SK-N-SH treated with all-trans-retinoic acid at 6 μM for 48 hours (cell line): ENCODE data around the gene SBSN.

Experiments used
- ATAC-seq: fragments of 200-7000 bp; cut with Tn5 transposase; 3 replicates; pipeline ENCODE4 v1.9.1; 2020; ENCODE audit warnings: mild to moderate bottlenecking, moderate library complexity
- ARNTL ChIP-seq: fragments of 450-650 bp; formaldehyde crosslinking; IDR thresholded peaks from 2 replicates; pipeline ENCODE4 v1.5.0; 2020; ENCODE audit warnings: low read depth, mild to moderate bottlenecking, moderate library complexity, borderline replicate concordance
- BACH2 ChIP-seq: fragments of 250-450 bp; sonication (Bioruptor Pico); IDR thresholded peaks from 2 replicates; pipeline ENCODE4 v1.9.0; 2021; ENCODE audit warnings: mild to moderate bottlenecking, borderline replicate concordance
- CREB5 ChIP-seq: fragments of 250-450 bp; sonication (Bioruptor Pico); IDR thresholded peaks from 2 replicates; pipeline ENCODE4 v1.5.1; 2020; ENCODE audit warnings: low read depth, mild to moderate bottlenecking, moderate library complexity
- CSDC2 ChIP-seq: fragments of 250-450 bp; sonication (Bioruptor Pico); IDR thresholded peaks from 2 replicates; pipeline ENCODE4 v1.5.0; 2020; ENCODE audit warnings: mild to moderate bottlenecking, moderate library complexity
- CSRNP3 ChIP-seq: fragments of 250-450 bp; sonication (Bioruptor Pico); IDR thresholded peaks from 2 replicates; pipeline ENCODE4 v1.5.1; 2021; ENCODE audit warnings: mild to moderate bottlenecking, moderate library complexity
- ESRRG ChIP-seq: fragments of 250-450 bp; sonication (Bioruptor Pico); IDR thresholded peaks from 2 replicates; pipeline ENCODE4 v1.6.1; 2021; ENCODE audit warnings: mild to moderate bottlenecking
- ISL1 ChIP-seq: fragments of 250-450 bp; sonication (Bioruptor Pico); IDR thresholded peaks from 2 replicates; pipeline ENCODE4 v2.1.2; 2022; ENCODE audit warnings: mild to moderate bottlenecking, moderate library complexity
- OSR1 ChIP-seq: fragments of 250-450 bp; sonication (Bioruptor Pico); IDR thresholded peaks from 2 replicates; pipeline ENCODE4 v1.8.0; 2022; ENCODE audit warnings: moderate library complexity, mild to moderate bottlenecking, inconsistent platforms
- PATZ1 ChIP-seq: fragments of 250-450 bp; sonication (Bioruptor Pico); IDR thresholded peaks from 2 replicates; pipeline ENCODE4 v1.8.0; 2020; ENCODE audit warnings: mild to moderate bottlenecking, moderate library complexity, borderline replicate concordance
- POU6F1 ChIP-seq: fragments of 250-450 bp; sonication (Bioruptor Pico); IDR thresholded peaks from 2 replicates; pipeline ENCODE4 v1.8.0; 2021; ENCODE audit warnings: low read depth, mild to moderate bottlenecking, moderate library complexity, borderline replicate concordance
- PPARA ChIP-seq: fragments of 250-450 bp; sonication (Bioruptor Pico); IDR thresholded peaks from 2 replicates; pipeline ENCODE4 v1.5.0; 2020; ENCODE audit warnings: mild to moderate bottlenecking, borderline replicate concordance
- RARB ChIP-seq: fragments of 250-450 bp; sonication (Bioruptor Pico); IDR thresholded peaks from 2 replicates; pipeline ENCODE4 v1.8.0; 2021; ENCODE audit warnings: mild to moderate bottlenecking, moderate library complexity
- SNAI2 ChIP-seq: fragments of 250-450 bp; sonication (Bioruptor Pico); IDR thresholded peaks from 2 replicates; pipeline ENCODE4 v1.5.0; 2020; ENCODE audit warnings: mild to moderate bottlenecking, moderate library complexity
- TCF4 ChIP-seq: fragments of 250-450 bp; sonication (Bioruptor Pico); IDR thresholded peaks from 2 replicates; pipeline ENCODE4 v1.8.0; 2021; ENCODE audit warnings: mild to moderate bottlenecking, moderate library complexity, borderline replicate concordance
- TSHZ2 ChIP-seq: fragments of 250-450 bp; sonication (Bioruptor Pico); IDR thresholded peaks from 2 replicates; pipeline ENCODE4 v1.5.0; 2020; ENCODE audit warnings: mild to moderate bottlenecking, moderate library complexity
- ZC3H10 ChIP-seq: fragments of 250-450 bp; sonication (Bioruptor Pico); IDR thresholded peaks from 2 replicates; pipeline ENCODE4 v1.5.1; 2021; ENCODE audit warnings: mild to moderate bottlenecking, moderate library complexity
- ZFP3 ChIP-seq: fragments of 250-450 bp; sonication (Bioruptor Pico); IDR thresholded peaks from 2 replicates; pipeline ENCODE4 v1.5.0; 2020; ENCODE audit warnings: mild to moderate bottlenecking, moderate library complexity
- ZFP30 ChIP-seq: fragments of 450-650 bp; formaldehyde crosslinking; IDR thresholded peaks from 2 replicates; pipeline ENCODE4 v1.5.0; 2022; ENCODE audit warnings: mild to moderate bottlenecking, moderate library complexity
- ZNF565 ChIP-seq: fragments of 450-650 bp; formaldehyde crosslinking; conservative IDR thresholded peaks from 2 replicates; pipeline ENCODE4 v1.5.0; 2020; ENCODE audit warnings: low read depth, mild to moderate bottlenecking, moderate library complexity
- ZNF70 ChIP-seq: fragments of 450-650 bp; formaldehyde crosslinking; IDR thresholded peaks from 2 replicates; pipeline ENCODE4 v1.5.0; 2020; ENCODE audit warnings: mild to moderate bottlenecking, moderate library complexity
- ZNF8 ChIP-seq: fragments of 450-650 bp; formaldehyde crosslinking; IDR thresholded peaks from 2 replicates; pipeline ENCODE4 v1.5.0; 2020; ENCODE audit warnings: mild to moderate bottlenecking, moderate library complexity

Gene SBSN

GRCh38 chr19:35517342-35517741 lies 10.8 kb downstream of the SBSN start:
- no peak for TF ChIP-seq PPARA (CRISPR knock-in tag)
- no peak for TF ChIP-seq RARB
- no peak for TF ChIP-seq ZNF70 (CRISPR knock-in tag)
- no peak for TF ChIP-seq ZFP30
- TF ChIP-seq ARNTL (CRISPR knock-in tag): no peak
- TF ChIP-seq ZNF8 (CRISPR knock-in tag): no peak
- TF ChIP-seq ESRRG (CRISPR knock-in tag): no peak
- no peak for TF ChIP-seq BACH2 (CRISPR knock-in tag)
- no peak for TF ChIP-seq POU6F1 (CRISPR knock-in tag)
- no peak for TF ChIP-seq SNAI2 (CRISPR knock-in tag)
- no peak for TF ChIP-seq OSR1 (CRISPR knock-in tag)
- TF ChIP-seq CSRNP3 (CRISPR knock-in tag): no peak
- no peak for TF ChIP-seq ZNF565 (CRISPR knock-in tag)
- ATAC-seq: no peak

- no peak for ATAC-seq
- no peak for TF ChIP-seq ZNF565 (CRISPR knock-in tag)
- TF ChIP-seq ZNF8 (CRISPR knock-in tag): no peak
- no peak for TF ChIP-seq TCF4 (CRISPR knock-in tag)
- TF ChIP-seq POU6F1 (CRISPR knock-in tag): no peak
- no peak for TF ChIP-seq CSDC2 (CRISPR knock-in tag)
- TF ChIP-seq RARB: no peak
- no peak for TF ChIP-seq ZFP3
- TF ChIP-seq ISL1: no peak
- TF ChIP-seq CREB5: no peak
Measured at GRCh38 chr19:35516310-35516709, 11.8 kb downstream of the SBSN start.

GRCh38 chr19:35514282-35514809 lies 13.8 kb downstream of the SBSN start:
- no peak for TF ChIP-seq TCF4 (CRISPR knock-in tag)
- TF ChIP-seq ARNTL (CRISPR knock-in tag): no peak
- no peak for TF ChIP-seq CSRNP3 (CRISPR knock-in tag)
- TF ChIP-seq ISL1: no peak
- TF ChIP-seq PATZ1 (CRISPR knock-in tag): no peak
- no peak for TF ChIP-seq ZC3H10 (CRISPR knock-in tag)
- no peak for TF ChIP-seq POU6F1 (CRISPR knock-in tag)
- TF ChIP-seq ZFP30: no peak
- no peak for TF ChIP-seq ZNF8 (CRISPR knock-in tag)
- TF ChIP-seq TSHZ2 (CRISPR knock-in tag): no peak
- TF ChIP-seq ZNF565 (CRISPR knock-in tag): no peak
- TF ChIP-seq ESRRG (CRISPR knock-in tag): no peak
- no peak for TF ChIP-seq PPARA (CRISPR knock-in tag)
- no peak for TF ChIP-seq OSR1 (CRISPR knock-in tag)
- ATAC-seq: no peak
